ENCODE data around the gene KSR1. TPM values are rescaled to one million over a fixed set of nuclear protein-coding genes. Genes with fewer than 3 reads are reported as not detected.

Gene KSR1
- total and polyA plus RNA-seq, 2 of the 8 experiments (the other 6 are each of a cell fraction or from before 2014, with no cell fraction given) = 14.1 to 34.7 TPM

DNA sequence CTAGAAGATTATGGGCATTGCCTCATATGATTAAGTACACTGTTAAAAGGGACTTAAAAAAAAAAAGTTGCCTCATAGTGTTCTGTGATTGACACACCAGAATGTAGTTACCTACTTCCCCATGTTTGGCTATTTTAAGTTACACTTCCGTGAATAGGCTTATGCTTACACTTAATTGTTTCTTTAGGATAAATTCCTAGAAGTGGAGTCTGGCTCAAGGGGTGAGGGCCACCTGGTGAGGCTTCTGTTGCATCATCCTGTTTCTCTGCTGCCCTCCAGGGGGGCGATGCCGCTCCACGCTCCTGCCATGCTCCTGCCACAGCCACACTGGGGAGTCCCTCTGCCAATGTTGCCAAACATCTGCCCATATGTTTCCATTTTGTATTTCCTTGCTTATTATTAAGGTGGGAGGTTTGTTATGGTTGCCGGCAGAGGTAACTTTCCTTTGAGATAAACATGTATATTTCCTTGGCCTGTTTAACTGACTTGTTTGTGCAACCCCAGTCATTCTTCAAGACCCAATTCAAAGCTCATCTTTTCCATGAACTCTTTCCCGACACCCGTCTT is 73.1 kb downstream of the KSR1 start (continued):
- TF ChIP-seq BCL11A (IDR thresholded peaks at IDR 0.05; ENCODE audit: low read depth in 2 of 2, low read length in 2 of 2) (no peak), POLR2AphosphoS5 (IDR thresholded peaks at IDR 0.05; ENCODE audit: low read depth, low read length) (no peak), GABPA (IDR thresholded peaks at IDR 0.05; ENCODE audit: borderline replicate concordance, insufficient read depth, low read length) (no peak), CEBPB (IDR thresholded peaks at IDR 0.05; ENCODE audit: low read depth, low read length) (peak; percentile 89), CHD2 (IDR thresholded peaks at IDR 0.05; ENCODE audit: low read length) (no peak)

All from H1 (cell line).